HG02588 (cell line): ENCODE data around the gene KCTD5.
"Not testable (repeated sequence)": the region's sequence is repeated elsewhere in the genome, so short reads cannot be mapped to it uniquely, and the experiment has no call there.

Experiments used
- ATAC-seq: cut with Tn5 transposase; IDR thresholded peaks from one replicate; pipeline ENCODE4 v1.9.1; 2021; ENCODE audit warnings: mild to moderate bottlenecking, moderate library complexity; ENCODE audit not compliant: unreplicated experiment

KCTD5 gene

DNA sequence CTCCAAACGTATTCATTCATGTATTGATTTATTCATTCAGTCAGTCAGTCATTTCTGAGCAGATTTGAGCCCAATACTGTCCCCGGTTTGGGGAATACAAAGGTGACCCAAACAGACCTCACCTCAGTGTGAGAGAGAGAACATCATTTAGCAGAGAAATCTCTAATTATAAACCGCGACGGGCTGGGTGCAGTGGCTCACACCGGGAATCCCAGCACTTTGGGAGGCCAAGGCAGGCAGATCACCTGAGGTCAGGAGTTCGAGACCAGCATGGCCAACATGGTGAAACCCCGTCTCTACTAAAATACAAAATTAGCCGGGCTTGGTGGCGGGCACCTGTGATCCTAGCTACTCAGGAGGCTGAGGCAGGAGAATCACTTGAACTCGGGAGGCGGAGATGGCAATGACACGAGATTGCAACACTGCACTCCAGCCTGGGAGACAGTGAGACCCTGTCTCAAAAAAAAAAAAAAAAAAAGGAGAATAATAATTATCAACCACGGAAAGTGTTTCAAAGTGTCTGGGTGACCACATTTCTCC lies 39.4 kb downstream of the KCTD5 start:
- not testable (repeated sequence) for ATAC-seq

DNA sequence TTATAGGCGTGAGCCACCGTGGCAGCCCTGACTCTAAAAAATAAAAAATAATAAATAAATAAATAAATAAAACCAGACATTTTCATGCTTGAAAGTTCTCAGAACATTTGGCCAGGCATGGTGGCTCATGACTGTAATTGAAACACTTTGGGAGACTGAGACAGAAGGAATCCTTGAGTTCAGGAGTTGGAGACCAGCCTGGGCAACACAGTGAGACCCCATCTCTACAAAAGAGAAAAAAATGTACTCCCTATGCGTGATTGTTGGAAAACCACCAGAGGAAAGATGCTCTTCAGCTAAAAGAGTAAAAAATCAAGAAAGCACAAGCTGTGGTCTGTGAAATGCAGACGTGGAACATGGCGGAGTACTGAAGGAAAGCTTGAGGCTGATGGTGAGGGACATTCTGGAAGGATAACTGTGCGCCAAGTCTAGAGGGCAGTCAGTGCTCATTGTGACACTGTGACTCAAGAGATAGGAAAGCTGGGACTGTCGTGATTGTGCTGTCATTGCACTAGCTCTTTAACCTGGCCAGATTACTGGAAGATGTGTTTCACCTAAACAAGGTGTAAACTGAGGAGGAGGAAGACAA lies 41.9 kb downstream of the KCTD5 start:
- ATAC-seq = no peak

DNA sequence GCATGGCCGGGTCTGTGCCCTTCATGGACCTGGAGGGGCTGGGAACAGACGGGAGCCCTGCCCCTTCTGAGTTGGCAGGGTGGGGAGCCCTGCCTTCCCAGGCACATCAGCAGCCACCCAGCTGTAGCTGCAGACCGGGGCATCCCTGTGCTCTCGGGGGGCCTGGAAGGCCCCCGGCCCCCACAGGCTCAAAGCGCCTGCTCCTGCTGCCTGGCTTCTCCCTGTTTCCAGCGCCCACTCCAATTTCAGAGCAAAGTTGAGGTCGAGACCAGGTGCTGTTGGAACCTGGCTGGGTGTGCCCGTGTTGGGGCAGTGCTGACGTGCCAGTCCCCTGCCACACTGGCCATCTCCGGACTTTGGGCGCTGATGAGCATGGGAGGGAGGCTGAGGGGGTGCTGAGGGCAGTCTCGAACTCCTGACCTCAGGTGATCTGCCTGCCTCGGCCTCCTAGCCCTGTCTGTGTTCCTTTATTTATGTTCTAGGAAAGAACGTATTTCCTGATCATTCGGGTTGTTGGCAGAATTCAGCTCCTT lies 42.6 kb downstream of the KCTD5 start:
- ATAC-seq = no peak

DNA sequence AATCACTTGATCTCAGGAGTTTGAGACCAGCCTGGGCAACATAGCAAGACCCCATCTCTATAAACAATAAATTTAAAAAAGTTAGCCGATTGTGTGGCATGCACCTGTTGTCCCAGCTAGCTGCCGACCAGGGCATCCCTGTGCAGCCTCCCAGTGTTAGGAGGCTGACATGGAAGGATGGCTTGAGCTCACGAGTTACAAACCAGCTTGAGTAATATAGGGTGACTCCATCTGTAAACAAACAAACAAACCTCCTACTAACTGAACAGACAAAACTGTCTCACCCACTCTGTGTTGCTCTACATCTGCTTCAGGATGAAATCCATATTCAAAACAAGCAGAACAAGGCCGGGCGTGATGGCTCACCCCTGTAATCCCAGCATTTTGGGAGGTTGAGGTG lies 44.6 kb downstream of the KCTD5 start:
- ATAC-seq = no peak

DNA sequence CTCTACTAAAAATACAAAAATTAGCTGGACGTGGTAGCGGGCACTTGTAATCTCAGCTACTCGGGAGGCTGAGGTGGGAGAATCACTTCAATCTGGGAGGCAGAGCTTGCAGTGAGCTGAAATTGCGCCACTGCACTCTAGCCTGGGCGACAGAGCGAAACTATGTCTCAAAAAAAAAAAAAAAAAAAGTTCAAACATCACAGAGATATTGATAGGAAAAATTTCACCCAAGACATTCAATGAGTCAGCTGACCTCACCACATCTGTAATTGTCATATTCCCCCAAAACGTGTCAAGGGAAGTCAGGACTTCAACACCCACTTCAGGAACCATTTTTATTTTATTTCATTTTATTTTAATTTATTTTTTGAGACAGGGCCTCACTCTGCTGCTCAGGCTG lies 45.7 kb downstream of the KCTD5 start:
- ATAC-seq = no peak

DNA sequence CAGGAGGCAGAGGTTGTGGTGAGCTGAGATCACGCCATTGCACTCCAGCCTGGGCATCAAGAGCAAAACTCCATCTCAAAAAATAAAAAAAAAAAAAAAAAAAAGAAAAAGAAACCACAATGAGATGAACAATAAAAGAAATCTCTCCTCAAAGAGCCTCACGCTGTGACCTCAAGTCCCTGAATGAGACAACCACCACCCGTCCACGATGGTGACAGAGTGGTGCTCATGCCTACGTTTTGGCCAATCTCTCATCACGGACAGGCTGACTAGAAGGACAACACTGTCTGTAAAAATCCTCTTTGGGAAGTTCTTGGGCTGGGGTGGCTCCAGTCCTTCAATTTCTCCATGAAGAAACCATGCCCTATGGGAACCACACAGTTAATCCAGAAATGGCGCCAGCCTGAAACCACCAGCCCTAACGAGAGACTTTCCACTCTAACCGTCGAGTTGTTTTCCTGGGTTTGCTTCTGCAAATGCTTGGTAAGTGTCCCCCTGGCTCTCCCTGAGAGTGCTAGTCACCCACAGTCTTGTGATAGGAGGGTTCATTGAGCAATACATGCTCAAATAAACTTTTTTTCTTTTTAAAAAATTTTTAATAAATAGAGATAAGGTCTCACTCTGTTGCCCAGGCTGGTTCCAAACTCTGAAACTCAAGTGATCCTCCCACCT lies 52.7 kb downstream of the KCTD5 start:
- ATAC-seq = no peak

DNA sequence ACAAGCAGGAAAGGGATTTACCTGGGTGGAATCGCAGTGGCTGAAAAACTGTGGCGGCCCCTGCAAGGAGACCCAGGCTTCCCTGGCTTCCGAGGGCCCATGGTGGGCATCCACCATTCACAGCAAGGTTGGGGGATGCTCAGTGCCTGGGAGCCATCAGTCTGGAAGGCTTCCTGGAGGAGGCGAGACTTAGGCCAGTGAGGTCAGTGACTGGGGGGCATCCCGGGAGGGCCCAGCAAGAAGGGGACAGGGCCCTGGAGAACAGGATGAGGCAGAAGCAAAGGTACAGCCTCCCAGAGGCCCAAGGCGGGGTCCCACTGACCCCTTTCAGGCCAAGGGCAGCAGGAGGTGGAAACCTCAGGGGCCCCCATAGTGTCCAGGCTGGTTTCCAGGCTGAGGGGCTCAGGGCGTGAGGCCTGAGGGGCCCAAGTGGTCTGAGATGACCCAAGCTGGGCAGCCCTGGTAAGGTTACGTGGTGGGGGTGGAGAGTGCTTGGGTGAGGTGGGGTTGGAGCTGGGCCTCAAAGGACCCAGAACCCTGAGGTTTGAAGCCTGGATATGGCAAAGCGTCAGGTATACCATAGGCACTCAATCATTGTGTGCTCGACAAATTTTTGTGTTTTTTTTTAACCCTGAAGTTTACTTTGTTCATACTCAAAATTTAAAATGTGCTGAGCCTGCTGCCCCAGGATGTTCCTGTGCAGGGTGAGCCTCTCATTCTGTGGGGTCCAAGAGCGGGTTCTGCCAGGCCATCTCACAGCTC lies 54.3 kb downstream of the KCTD5 start:
- ATAC-seq = no peak

DNA sequence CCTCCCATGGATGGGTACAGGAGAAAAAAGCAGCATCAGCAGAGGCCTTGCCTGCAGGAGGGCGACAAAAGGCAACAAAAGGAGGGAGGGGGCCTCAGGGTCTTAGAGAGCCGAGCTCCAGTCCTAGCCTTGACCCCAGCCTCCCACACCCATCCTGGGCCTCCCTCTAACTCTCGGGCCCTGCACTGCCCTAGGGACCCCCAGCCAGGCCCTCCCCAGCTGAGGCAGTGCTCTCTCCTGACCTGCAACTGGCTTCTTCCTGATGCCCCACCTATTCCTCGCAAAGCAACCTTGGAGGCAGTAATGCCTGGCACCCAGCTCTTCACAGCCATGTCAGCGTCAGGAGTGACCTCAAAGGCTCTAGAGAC lies 54.9 kb downstream of the KCTD5 start:
- no peak for ATAC-seq

DNA sequence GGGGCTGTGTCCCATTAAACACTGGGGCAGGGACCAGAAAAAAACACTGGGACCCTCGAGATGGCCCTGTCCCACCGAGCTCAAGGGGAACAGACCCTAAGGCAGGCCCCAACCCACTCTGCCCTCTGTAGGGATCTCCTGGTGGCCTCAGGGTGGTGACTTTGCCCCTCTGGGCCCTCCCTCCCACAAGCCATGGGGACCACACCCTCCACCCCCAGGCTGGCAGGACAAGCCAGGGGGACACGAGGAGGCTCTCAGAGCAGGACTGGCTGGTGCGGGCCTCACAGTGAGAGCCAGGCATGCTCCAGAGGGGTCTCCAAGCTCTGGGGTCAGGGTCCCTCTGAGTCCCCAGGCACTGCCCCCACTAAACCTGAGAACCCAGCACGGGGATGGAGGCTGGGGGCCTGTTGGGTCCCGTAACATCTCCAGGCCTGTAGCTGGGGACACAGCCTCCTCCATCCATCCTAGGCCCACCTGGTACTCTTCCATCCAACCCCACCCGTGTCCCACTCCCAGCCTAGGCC lies 55.6 kb downstream of the KCTD5 start:
- ATAC-seq = no peak

DNA sequence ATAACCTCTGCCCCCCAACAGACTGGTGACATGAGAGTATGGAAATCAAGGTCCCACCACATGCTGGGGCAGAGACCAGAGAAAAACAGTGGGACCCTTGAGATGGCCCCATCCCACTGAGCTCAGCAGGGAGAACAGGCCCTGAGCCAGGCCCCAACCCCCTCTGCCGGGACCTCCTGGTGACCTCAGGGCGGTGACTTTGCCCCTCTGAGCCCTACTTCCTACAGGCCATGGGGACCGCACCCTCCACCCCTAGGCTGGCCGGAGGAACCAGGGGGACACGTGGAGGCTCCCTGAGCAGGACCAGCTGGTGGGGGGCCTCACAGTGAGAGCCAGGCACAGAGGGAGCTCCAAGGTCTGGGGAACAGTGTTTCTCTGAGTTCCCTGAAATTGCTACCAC lies 56.3 kb downstream of the KCTD5 start:
- no peak for ATAC-seq

DNA sequence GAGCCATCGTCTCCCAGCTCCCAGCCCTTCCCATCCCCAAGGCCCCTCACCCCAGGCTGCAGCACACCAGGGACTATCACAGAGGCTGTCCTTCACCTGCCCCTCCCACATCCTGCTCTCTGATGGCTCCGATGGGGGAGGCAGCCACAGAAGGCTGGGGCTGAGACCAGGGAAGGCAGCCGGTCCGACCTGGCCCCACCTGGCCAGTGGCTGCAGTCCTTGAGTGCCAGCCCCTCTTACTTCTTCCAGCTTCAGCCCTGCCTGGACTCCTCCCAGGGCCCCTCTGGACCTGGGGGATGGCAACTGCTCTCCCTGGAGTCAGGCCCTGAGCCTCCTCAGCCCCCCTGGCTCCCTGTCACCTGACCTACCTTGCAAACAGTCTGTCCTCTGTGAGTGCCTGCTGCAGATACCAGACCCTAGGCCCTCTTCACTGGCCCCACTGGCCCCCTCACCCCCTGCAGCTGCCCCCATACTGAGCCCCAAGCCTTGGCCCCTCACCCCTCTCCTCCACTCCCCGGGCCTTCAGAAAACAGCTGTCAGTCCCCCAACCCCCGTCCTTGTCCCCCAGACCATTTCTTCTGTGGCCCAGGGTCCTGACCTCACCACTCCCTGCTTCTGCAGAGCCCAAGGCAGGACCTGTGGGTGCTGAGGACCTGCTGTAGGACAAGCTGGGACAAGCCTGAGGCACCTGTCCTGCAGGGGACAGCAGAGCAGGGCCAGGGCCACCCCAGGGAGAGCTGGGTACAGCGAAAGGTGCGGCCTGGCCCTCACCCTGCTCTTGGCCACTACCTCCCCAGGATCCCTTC lies 57.5 kb downstream of the KCTD5 start:
- no peak for ATAC-seq

DNA sequence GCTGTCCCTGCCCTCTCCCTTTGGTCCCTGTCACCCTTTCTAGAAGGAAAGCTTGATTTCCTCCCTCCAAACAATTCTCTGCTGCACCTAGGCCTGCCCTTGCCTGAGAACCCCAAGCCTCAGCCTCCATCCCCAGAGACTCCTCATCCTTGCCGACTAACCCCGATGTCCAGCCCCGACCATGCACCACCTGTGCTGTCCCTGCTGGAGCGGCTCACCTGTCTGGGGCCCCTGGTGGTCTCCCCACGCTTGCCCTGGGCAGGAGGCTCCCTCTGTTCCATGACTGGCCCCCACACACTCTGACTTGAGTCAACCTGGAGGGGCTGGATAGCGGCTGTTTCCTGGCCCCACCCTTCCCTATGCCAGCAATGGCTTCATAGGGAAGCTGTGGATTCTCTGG lies 58.2 kb downstream of the KCTD5 start:
- ATAC-seq = no peak

DNA sequence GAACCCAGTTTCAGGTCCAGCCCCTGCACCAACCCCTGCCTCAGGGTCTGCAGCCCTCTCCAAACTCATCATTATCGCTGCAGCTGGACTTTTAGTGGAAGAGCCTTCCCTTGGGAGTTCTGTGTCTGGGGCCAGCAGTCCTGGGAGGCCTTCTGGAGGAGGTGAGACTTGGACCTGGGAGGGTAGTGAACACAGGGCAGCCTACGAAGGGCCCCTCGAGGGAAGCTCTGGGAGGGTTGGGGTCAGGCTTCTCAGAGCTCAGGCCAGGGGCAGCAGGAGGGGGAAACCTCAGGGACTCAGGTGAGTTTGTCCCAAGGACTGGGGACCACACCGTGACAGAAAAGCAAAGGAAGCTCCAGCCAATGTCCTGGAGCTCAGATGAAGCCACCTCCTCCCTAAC lies 58.8 kb downstream of the KCTD5 start:
- ATAC-seq = no peak

DNA sequence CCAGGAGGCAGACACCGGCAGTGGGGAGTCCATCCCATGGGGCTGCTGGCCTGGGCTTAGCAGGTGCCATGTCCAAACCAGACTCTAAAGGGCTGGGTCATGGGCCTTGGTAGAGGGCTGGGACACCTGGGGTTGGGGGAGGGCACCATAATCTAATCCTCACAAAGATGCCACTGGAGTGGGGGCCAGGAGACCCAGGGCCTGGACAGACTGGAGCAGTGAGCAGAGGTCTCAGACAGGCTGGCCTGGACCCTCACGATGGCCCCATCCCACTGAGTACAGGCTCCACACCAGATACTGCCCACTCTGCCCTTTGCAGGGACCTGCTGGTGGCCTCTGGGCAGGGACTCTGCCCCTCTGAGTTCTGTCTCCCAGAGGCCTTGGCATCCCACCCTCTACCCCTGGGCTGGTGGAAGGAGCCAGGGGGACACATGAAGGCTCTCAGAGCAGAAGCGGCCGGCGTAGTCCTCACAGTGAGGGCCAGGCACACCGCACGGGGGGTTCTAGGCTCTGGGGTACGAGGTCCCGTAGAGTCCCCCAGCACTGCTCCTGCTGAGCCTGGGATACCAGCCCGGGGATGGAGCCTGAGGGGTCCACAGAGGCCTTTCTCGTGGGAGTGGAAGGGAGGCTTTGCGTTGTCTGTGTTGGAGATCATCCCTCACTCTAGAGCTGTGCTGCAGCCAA lies 60.1 kb downstream of the KCTD5 start:
- ATAC-seq = no peak

DNA sequence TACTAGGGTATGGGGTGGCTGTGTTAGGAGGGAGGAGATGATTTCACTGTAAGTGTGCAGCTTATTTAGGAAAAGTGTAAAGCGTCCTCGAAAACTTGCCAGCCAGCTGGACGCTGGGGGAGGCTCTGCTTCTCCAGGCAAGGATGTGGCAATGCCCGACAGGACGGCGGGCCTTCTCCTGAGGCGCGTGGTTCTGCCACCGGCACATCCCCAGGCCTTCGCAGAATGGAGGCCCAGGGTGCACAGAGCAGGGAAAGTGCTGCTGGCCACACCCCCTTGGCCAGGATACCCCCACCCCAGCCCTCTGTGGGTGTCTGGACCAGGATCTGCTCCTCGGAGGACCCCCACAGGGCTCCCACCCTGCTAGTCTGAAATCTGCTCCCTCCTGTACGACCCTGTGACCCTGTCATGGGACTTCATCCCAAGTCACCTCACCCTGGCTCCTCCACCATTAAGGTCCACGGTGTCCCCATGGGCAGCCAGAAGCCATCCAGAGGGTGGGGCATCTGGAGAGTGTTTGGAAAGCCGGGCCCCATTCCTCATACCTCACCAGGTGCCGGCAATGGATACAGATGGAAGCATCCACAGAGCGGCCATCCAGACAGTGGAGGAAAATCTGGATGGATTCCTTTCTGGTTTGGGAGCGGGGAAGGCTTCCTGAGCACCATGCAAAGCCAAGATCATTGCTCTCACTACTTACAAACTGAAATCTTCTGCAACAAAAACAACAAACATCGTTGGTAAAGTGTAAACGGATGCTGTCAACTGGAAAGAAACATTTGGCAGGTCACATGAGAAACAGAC lies 60.9 kb downstream of the KCTD5 start:
- ATAC-seq = no peak

DNA sequence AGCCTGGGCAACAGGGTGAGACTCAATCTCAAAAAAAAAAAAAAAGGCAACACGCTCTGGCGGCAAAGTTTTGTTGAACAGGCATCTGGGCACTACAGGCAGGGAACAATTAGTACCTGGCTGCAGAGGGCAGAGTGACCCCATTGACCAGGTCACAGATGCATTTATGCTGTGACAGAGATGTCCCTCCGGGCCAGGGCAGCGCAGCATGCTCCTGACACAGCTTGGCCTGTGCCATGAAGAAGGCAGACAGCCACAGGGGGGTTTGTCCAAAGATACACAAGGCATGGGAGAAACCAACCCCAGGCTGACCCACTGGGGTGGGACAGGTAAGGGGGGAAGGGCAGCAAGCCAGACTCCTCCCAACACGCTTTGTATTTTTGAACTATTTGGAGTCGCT lies 62.4 kb downstream of the KCTD5 start:
- ATAC-seq = no peak

DNA sequence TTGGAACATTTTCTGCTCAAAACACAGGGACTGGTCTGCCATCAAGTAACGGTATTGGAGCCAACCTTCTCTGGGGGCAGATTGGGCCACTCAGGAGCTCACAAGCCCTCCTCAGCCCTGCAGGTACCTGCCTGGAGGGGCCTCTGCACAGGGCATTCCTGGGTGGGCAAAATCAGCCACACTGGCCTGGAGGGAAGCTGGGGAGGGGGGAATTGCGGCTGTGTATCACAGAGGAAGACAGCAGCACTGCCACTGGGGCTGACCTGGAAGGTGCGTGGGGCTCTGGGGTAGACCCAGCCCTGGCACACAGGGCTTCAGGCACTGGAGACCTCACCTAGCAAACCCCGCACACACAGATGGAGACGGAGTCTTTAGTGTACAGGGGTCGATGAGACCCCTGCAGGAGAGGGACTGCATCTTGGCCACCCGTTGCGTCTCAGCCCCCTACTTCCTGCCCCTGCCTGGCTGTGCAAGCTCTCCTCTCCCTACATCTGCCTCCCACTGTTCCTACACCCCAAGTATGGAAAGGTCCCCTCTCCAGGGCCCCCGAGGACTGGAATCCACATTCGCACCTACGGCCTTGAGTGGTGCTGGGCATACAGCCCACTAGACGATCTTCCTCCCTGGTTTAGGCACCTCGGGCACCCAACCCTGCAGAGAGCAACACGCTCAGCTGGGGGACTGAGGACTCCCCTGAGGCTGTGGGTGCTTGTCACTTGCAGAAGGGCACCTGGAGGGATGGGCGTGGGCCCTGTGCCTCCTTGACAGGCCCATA lies 63.0 kb downstream of the KCTD5 start:
- ATAC-seq = no peak

DNA sequence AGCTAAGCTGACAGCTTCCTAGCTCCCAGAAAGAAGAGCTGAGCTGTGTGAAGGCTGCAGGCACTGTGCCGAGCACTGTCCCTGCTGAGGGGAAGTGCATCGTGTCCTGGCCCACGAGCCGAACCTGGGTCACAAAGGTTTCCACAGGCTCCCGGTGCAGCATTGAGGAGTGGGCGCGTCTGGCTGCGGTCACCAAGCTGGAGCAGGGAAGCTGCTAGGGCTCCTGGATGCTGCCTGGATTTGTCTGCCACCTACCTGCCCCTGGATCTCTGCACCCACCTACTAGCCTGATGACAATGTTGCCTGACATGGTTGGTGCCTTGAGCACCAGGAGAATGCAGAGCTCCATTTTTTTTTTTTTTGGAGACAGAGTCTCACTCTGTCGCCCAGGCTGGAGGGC lies 63.6 kb downstream of the KCTD5 start:
- ATAC-seq = no peak
